NCI-H146 treated with DMSO at 0.1 percent for 48 hours (cell line): Measurements from ENCODE around the gene AHI1.
"Not testable (repeated sequence)": the region's sequence is repeated elsewhere in the genome, so short reads cannot be mapped to it uniquely, and the experiment has no call there.

ENCODE experiments used
- DNase-seq: peaks from one replicate; lab custom pipeline; 2025; ENCODE audit not compliant: unreplicated experiment; lab: John Stamatoyannopoulos, UW

The AHI1 gene

DNA sequence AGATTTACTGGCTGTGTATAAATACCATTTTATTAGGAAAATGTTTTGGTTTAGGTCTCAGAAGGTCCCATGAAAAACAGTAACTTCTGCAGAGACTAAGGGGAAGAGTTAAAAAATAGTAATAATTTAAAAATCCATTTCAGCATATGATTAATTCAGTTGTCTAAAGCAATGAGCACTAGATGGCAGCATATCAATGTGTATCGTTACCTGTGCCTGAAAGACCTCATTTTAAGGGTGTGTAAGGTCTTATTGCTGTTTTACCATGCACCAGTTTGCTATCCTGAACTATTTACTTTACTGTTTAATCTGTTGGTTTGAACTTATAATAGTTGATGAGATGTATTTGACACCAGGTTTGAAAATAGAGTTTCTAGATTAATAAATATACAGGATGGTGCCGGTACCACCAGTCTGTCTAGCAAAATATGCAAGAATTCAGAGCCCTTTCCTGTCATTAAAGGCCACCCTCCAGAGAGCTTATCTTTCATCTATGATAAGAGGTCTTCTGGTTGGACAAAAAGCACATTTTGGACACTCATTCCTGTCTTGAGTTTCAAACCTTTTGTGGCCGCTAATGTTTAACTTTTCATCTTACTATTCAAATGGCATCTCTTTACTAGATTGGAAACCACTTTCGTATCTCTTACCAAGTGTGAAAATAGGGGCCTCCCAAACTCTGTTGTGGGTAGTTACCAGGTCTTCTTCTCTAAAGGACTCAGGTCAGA lies 8.9 kb upstream of the AHI1 start:
- peak; percentile 59 for DNase-seq

DNA sequence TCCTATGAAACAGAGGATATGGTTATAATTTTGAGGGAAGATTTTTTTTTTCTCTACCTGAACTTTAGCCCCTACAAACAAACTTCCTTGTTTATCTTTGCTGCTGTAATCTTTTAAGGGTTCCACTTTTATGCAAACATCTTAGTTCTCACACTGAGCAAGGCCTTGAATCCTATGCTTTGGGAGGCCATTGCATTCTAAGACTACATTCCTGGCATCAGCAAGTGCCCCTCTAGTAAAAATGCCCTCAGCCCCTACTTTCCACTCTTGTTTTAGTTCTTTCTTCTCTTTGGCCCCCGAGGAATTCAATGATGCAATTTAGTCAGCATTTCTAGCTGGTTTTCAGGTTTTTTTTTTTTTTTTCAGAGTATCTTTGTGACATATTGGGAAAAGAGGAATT lies 8.1 kb upstream of the AHI1 start:
- DNase-seq: no peak

DNA sequence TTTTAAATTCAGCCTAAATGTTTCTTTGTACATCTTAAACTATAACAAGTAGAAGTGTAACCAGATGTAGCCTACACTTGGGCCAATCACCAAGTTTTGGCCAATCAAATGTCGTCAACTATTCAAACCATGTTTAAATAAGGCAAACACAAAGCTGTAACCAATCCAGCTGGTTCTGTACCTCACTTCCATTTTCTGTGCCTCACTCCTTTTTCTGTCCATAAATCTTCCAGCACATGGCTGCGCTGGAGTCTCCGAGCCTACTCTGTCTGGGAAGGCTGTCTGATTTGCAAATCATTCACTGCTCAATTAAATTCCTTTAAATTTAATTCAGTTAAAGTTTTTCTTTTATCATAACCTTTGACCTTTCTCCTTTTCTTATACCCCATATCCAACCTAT lies 7.7 kb upstream of the AHI1 start:
- no peak for DNase-seq

- no peak for DNase-seq
Observed at GRCh38 chr6:135504734-135505133, 7.2 kb upstream of the AHI1 start.

- no peak for DNase-seq
Observed at GRCh38 chr6:135503703-135504475, 6.3 kb upstream of the AHI1 start.

DNA sequence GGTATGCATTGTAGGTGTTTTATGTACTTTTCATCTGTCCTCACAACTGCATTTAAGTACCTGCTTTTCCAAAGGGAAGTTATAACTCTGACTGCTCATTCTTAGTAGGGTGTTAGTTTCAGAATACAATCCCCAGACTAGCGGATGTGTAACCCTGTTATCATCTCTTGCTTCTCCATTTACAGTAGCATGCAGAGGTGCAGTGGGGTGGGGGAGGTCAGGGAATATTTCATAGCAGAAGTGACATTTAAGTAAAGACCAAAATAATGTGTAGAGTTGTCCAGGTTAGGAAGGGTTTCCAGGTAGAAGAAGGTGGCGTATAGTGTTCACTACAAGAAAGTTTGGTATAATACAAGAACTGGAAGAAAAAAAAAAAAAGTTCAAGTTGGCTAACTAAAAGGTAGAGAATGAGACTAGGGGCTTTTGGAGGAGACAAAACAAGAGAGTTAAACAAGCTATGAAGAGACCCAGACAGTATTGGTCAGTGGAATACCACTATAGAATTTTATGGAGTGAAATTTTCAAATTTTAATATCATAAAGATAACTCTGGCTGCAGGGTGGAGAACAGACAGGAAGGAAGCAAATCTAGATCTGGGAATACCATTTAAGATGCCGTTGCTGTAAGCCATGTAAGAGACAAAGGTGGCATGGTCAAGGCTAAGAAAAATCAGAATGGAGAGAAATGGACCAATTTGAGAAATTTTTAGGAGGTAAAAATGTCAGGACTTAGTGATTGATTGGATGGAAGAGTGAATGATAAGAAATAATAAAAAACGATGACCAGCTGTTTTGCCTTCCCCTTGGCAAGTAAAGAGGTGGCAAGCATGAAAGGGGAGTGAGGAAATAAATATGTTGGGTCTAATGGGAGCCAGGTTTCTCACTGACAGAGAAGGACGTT lies 2.2 kb upstream of the AHI1 start:
- no peak for DNase-seq

DNA sequence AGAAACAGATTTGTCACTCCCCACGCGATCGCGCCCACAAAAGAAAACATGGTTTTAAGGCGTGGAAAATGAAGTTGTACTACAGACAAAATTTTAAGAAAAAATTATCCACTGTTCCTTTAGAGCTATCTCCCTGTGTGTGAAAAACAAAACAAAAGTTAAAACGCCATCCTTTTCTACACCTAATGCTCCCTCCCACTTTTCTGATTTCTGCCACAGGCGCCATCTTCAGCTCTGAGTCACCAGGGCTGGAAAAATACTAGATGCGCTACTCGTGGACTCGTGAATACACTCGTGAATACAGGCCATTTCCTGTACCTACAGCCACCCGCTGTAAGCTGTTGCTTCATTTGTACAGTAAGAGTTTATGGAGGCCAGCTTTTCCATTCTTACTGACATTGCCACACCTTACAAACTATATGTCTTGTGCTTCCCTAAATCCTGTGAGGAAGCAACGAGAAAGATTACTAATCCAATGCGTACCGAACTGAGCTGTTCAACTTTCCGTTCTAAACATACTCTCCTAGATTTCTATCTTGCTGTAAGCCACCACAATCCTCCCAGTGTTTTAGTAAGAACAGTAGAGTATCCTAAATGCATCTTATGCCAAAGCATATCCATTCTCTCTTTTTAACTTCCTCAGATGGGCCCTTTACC lies 773 bp upstream of the AHI1 start:
- peak; percentile 74 for DNase-seq

DNA sequence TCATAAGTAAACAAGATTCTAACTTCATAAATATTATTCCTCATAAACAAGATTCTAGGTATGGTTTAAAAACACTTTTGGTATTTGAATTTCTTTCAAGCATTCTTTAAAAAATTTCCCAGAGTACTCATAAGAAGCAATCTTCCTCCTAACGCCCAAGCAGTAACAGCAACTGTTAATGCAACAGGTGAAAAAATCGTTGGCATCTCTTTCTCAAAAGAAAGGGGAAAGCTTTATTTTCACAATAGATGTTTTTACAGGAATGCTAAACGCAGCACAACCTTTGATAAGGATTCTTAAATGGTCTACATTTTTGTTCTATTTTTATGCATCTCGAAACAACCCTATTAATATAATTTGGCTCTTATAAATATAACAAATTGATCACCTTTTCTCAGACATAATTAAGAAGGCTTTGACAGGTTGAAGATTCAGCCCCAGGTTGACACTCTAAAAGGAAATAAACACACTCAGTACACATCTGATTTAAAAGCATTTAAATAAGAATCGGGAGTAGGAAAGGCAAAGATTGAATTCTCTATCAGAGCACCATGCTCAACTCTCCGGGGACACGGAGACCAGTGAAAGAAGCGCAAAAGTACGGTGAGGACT lies 634 bp downstream of the AHI1 start:
- DNase-seq: peak; percentile 39

- DNase-seq: no peak
Observed at GRCh38 chr6:135493218-135493961, 4.2 kb downstream of the AHI1 start.

GRCh38 chr6:135490381-135490780 lies 7.2 kb downstream of the AHI1 start:
- no peak for DNase-seq

- DNase-seq: no peak
Observed at GRCh38 chr6:135488023-135488422, 9.5 kb downstream of the AHI1 start.

- not testable (repeated sequence) for DNase-seq
Observed at GRCh38 chr6:135483903-135484302, 13.6 kb downstream of the AHI1 start.

GRCh38 chr6:135481783-135482369 lies 15.7 kb downstream of the AHI1 start:
- DNase-seq: no peak

- DNase-seq: no peak
Observed at GRCh38 chr6:135479601-135480000, 17.9 kb downstream of the AHI1 start.

DNA sequence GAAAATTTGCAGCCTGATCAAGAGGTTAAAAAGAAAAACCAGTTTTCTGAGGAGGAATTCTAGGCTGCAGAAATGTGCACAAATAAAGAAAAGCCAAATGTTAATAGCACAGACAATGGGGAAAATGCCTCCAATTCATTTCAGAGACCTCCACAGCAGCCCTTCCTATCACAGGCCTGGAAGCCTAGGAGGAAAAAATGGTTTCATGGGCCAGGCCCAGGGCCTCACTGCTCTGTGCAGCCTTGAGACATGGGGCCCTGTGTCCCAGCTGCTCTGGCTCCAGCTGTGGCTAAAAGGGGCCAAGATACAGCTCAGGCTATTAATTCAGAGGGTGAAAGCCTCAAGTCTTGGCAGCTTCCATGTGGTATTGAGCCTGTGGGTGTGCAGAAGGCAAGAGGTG lies 18.9 kb downstream of the AHI1 start:
- no peak for DNase-seq

DNA sequence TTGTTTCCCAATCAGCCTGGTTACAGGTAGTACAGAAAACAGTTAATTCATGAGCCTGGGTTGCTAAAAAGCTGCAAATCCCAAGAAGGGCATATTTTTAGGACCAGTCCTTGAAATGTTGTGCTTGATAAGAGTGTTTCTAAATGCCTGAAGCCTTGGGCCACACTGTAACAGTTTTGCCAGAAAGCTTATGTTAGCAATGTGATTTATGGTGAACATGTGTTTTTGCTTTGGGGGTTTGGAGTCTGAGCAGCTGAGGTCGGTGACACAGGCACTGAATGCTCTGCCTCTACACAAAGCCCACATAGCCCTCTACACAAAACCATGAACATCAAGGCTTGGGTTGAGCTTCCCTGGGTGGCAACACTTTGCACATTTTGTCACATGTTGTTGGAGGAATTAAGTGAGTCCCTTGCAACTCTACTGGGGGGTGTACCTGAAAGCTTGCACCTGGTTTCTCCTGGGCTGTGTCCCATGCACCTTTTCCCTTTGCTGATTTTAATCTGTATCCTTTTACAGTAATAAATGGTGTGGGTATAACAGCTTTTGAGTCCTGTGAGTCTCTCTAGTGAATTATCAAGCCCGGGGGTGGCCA lies 22.2 kb downstream of the AHI1 start:
- no peak for DNase-seq

- DNase-seq: no peak
Observed at GRCh38 chr6:135474362-135474761, 23.2 kb downstream of the AHI1 start.

- no peak for DNase-seq
Observed at GRCh38 chr6:135465903-135466302, 31.6 kb downstream of the AHI1 start.

DNA sequence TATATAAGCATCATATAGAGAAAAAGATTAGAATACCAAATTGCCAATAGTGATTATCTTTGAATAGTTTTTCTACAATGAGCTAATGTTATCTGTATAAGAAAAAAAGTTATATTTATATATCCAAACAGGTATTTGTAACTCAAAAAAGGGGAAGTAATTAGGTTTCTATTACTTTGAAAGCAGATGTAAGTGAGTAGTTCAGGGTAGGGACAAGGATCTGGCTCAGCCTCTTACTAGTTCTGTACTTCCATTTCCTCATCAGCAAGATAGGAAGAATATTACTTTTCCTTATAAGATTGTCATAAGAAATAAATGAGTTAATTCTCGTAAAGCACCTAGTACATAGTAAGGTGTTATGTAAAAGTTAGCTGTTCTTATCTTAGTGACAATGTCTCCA lies 32.2 kb downstream of the AHI1 start:
- DNase-seq: no peak
